Measurements from ENCODE around the gene FUT2. TPM values are rescaled to one million over a fixed set of nuclear protein-coding genes. Genes with fewer than 3 reads are reported as not detected.

The FUT2 gene
- polyA plus RNA-seq, 2 of the 4 experiments (the other 2 are of a cell fraction) = not detected

DNA sequence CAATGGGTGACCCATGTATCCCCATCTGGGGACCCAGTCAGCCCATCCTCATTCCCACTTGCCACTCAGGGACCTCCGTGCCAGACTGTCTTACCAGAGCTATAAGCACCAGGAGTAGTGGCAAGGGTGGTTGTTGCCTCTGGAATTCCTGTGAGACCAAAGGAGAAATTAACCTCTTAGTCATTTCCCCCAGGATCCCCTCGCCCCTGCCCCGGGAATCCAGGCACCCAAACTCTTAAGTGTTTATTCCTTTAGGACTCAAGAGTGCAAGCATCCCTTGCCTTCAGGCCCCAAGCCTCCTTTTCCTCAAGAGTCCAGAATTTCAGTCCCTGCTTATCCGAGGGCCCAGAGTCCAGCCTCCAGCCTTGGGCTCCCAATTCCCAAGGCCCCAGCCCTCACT, 32.1 kb upstream of the FUT2 start (continued):
- TF ChIP-seq, protein P1, sequence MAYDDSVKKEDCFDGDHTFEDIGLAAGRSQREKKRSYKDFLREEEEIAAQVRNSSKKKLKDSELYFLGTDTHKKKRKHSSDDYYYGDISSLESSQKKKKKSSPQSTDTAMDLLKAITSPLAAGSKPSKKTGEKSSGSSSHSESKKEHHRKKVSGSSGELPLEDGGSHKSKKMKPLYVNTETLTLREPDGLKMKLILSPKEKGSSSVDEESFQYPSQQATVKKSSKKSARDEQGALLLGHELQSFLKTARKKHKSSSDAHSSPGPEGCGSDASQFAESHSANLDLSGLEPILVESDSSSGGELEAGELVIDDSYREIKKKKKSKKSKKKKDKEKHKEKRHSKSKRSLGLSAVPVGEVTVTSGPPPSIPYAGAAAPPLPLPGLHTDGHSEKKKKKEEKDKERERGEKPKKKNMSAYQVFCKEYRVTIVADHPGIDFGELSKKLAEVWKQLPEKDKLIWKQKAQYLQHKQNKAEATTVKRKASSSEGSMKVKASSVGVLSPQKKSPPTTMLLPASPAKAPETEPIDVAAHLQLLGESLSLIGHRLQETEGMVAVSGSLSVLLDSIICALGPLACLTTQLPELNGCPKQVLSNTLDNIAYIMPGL (CRISPR knock-in tag; IDR thresholded peaks at IDR 0.05; ENCODE audit: borderline replicate concordance) = no peak
- TF ChIP-seq, protein P2, sequence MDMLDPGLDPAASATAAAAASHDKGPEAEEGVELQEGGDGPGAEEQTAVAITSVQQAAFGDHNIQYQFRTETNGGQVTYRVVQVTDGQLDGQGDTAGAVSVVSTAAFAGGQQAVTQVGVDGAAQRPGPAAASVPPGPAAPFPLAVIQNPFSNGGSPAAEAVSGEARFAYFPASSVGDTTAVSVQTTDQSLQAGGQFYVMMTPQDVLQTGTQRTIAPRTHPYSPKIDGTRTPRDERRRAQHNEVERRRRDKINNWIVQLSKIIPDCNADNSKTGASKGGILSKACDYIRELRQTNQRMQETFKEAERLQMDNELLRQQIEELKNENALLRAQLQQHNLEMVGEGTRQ (IDR thresholded peaks at IDR 0.05) = no peak
- TF ChIP-seq CBX8 (IDR thresholded peaks at IDR 0.05) = no peak

DNA sequence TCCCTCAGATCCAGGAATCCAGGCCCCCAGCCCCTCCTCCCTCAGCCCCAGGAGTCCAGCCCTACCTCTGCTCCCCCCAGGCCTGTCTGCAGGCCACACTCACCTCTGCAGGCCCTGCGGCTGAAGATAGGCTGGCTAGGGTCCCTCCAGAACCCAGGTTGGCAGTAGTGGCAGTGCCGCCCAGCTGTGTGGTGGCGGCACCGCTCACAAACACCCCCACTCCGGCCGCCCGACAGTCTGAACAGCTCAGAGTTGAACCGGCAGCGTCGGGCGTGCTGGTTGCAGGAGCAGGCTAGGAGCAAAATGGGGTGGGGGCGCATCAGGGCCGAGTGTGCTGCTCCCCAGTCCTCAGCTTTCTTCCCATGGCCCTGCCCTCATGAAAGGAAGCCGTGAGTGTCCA, 31.3 kb upstream of the FUT2 start:
- FAIRE-seq = no peak
- H3K9me3 ChIP-seq = no peaks in the 10 kb centered on the region
- ATAC-seq = no peak
- H3K4me3 ChIP-seq = no peak overlapping the region
- WGBS (ENCODE audit: missing lambda C conversion rate) = 83% methylated on average over 14 of the region's 14 CpGs
- CTCF ChIA-PET = interaction anchor here (0.8 to 7.8 kb wide), 5 partner anchors 11 to 178 kb away, joined by 3 to 68 read pairs (median 5); partner anchors contain the start of gene CA11
- POLR2A ChIA-PET = no interaction called here
- TF ChIP-seq FOXS1 (CRISPR knock-in tag; IDR thresholded peaks at IDR 0.05) = no peak
- no peak for TF ChIP-seq CBX8 (IDR thresholded peaks at IDR 0.05)
- TF ChIP-seq, protein P3, sequence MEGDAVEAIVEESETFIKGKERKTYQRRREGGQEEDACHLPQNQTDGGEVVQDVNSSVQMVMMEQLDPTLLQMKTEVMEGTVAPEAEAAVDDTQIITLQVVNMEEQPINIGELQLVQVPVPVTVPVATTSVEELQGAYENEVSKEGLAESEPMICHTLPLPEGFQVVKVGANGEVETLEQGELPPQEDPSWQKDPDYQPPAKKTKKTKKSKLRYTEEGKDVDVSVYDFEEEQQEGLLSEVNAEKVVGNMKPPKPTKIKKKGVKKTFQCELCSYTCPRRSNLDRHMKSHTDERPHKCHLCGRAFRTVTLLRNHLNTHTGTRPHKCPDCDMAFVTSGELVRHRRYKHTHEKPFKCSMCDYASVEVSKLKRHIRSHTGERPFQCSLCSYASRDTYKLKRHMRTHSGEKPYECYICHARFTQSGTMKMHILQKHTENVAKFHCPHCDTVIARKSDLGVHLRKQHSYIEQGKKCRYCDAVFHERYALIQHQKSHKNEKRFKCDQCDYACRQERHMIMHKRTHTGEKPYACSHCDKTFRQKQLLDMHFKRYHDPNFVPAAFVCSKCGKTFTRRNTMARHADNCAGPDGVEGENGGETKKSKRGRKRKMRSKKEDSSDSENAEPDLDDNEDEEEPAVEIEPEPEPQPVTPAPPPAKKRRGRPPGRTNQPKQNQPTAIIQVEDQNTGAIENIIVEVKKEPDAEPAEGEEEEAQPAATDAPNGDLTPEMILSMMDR (IDR thresholded peaks at IDR 0.05) = no peak
- TF ChIP-seq PHF8 (IDR thresholded peaks at IDR 0.05; ENCODE audit: borderline replicate concordance, low read depth) = no peak
- TF ChIP-seq ZFP36 (IDR thresholded peaks at IDR 0.05; ENCODE audit: borderline replicate concordance, partially characterized antibody) = no peak
- no peak for TF ChIP-seq HDAC2 (IDR thresholded peaks at IDR 0.05)
- no peak for TF ChIP-seq RCOR1 (IDR thresholded peaks at IDR 0.05; ENCODE audit: low read depth, low read length)
- TF ChIP-seq, protein P4, sequence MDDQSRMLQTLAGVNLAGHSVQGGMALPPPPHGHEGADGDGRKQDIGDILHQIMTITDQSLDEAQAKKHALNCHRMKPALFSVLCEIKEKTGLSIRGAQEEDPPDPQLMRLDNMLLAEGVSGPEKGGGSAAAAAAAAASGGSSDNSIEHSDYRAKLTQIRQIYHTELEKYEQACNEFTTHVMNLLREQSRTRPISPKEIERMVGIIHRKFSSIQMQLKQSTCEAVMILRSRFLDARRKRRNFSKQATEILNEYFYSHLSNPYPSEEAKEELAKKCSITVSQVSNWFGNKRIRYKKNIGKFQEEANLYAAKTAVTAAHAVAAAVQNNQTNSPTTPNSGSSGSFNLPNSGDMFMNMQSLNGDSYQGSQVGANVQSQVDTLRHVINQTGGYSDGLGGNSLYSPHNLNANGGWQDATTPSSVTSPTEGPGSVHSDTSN (IDR thresholded peaks at IDR 0.05) = no peak
- no peak for TF ChIP-seq JUN (IDR thresholded peaks at IDR 0.05)
- TF ChIP-seq TFCP2L1 (CRISPR knock-in tag; IDR thresholded peaks at IDR 0.05) = no peak
- TF ChIP-seq MYC (IDR thresholded peaks at IDR 0.05; ENCODE audit: borderline replicate concordance, low read length) = no peak
- TF ChIP-seq FOSL2 (IDR thresholded peaks at IDR 0.05) = no peak
- no peak for TF ChIP-seq FOSL2 (CRISPR knock-in tag; IDR thresholded peaks at IDR 0.05)
- no peak for TF ChIP-seq RFX5 (IDR thresholded peaks at IDR 0.05)
- TF ChIP-seq, protein P5, sequence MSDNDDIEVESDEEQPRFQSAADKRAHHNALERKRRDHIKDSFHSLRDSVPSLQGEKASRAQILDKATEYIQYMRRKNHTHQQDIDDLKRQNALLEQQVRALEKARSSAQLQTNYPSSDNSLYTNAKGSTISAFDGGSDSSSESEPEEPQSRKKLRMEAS (IDR thresholded peaks at IDR 0.05) = no peak
- no peak for TF ChIP-seq MAFK (IDR thresholded peaks at IDR 0.05; ENCODE audit: partially characterized antibody)
- no peak for TF ChIP-seq HEYL (CRISPR knock-in tag; IDR thresholded peaks at IDR 0.05)
- no peak for TF ChIP-seq SREBF2 (IDR thresholded peaks at IDR 0.05)
- no peak for TF ChIP-seq HOXB13 (CRISPR knock-in tag; IDR thresholded peaks at IDR 0.05; ENCODE audit: low read depth)
- no peak for TF ChIP-seq KDM1A (IDR thresholded peaks at IDR 0.05; ENCODE audit: low read depth)
- H3K27ac ChIP-seq = no peak overlapping the region
- H3K4me2 ChIP-seq = no peak overlapping the region
- H3K4me1 ChIP-seq = no peaks in the 10 kb centered on the region
- no peak for DNase-seq (ENCODE audit: low read depth in 1 of 2, low spot score in 1 of 2)

Measured in A549 (cell line).